ENCODE results near the gene SLC12A8. TPM values are rescaled to one million over a fixed set of nuclear protein-coding genes. Genes with fewer than 3 reads are reported as not detected.
"Not testable (repeated sequence)": the region's sequence is repeated elsewhere in the genome, so short reads cannot be mapped to it uniquely, and the experiment has no call there.

SLC12A8 gene
- total RNA-seq, 1 donor from 2014 or later, result 9.2 TPM

GRCh38 chr3:125098611-125099291, 113.8 kb downstream of the SLC12A8 start:
- Mint-ChIP-seq H3K4me1 (ENCODE audit: low read depth) (no peaks in the 10 kb centered on the region), H3K27ac (no peak overlapping the region), H3K27me3 (no peaks in the 10 kb centered on the region), H3K36me3 (ENCODE audit: insufficient read depth) (peaks cover 2% of the 10 kb centered on the region), H3K9me3 (ENCODE audit: low read depth) (no peaks in the 10 kb centered on the region), H3K4me3 (ENCODE audit: low read depth) (no peak overlapping the region)
- DNase-seq (ENCODE audit: low spot score, unreplicated experiment), result no peak
- no peak for TF ChIP-seq CTCF (IDR thresholded peaks at IDR 0.05; ENCODE audit: unreplicated experiment)

- H3K27ac Mint-ChIP-seq, result no peak overlapping the region
- H3K36me3 Mint-ChIP-seq (ENCODE audit: insufficient read depth), result peaks cover 5% of the 10 kb centered on the region
- H3K4me3 Mint-ChIP-seq (ENCODE audit: low read depth), result no peak overlapping the region
- DNase-seq (ENCODE audit: low spot score, unreplicated experiment), result no peak
- no peaks in the 10 kb centered on the region for H3K9me3 Mint-ChIP-seq (ENCODE audit: low read depth)
- TF ChIP-seq CTCF (IDR thresholded peaks at IDR 0.05; ENCODE audit: unreplicated experiment), result no peak
- no peaks in the 10 kb centered on the region for H3K4me1 Mint-ChIP-seq (ENCODE audit: low read depth)
- H3K27me3 Mint-ChIP-seq, result no peaks in the 10 kb centered on the region
Observed at GRCh38 chr3:125090649-125091048, 121.9 kb downstream of the SLC12A8 start.

GRCh38 chr3:125087768-125088391, 124.7 kb downstream of the SLC12A8 start:
- no peak for DNase-seq (ENCODE audit: low spot score, unreplicated experiment)
- no peak for TF ChIP-seq CTCF (IDR thresholded peaks at IDR 0.05; ENCODE audit: unreplicated experiment)
- no peak overlapping the region for H3K27ac Mint-ChIP-seq
- H3K27me3 Mint-ChIP-seq, result no peaks in the 10 kb centered on the region
- no peak overlapping the region for H3K4me3 Mint-ChIP-seq (ENCODE audit: low read depth)
- H3K9me3 Mint-ChIP-seq (ENCODE audit: low read depth), result no peaks in the 10 kb centered on the region
- H3K36me3 Mint-ChIP-seq (ENCODE audit: insufficient read depth), result peaks cover 5% of the 10 kb centered on the region
- H3K4me1 Mint-ChIP-seq (ENCODE audit: low read depth), result no peaks in the 10 kb centered on the region

GRCh38 chr3:125085166-125085565, 127.4 kb downstream of the SLC12A8 start:
- H3K4me3 Mint-ChIP-seq (ENCODE audit: low read depth), result no peak overlapping the region
- H3K36me3 Mint-ChIP-seq (ENCODE audit: insufficient read depth), result peaks cover 4% of the 10 kb centered on the region
- DNase-seq (ENCODE audit: low spot score, unreplicated experiment), result no peak
- H3K4me1 Mint-ChIP-seq (ENCODE audit: low read depth), result no peaks in the 10 kb centered on the region
- no peaks in the 10 kb centered on the region for H3K9me3 Mint-ChIP-seq (ENCODE audit: low read depth)
- H3K27me3 Mint-ChIP-seq, result no peaks in the 10 kb centered on the region
- H3K27ac Mint-ChIP-seq, result no peak overlapping the region
- no peak for TF ChIP-seq CTCF (IDR thresholded peaks at IDR 0.05; ENCODE audit: unreplicated experiment)

GRCh38 chr3:125083776-125084175, 128.8 kb downstream of the SLC12A8 start:
- TF ChIP-seq CTCF (IDR thresholded peaks at IDR 0.05; ENCODE audit: unreplicated experiment), result no peak

GRCh38 chr3:125082339-125082738, 130.2 kb downstream of the SLC12A8 start:
- H3K9me3 Mint-ChIP-seq (ENCODE audit: low read depth); H3K4me3 Mint-ChIP-seq (ENCODE audit: low read depth); H3K4me1 Mint-ChIP-seq (ENCODE audit: low read depth); H3K27ac Mint-ChIP-seq; H3K36me3 Mint-ChIP-seq (ENCODE audit: insufficient read depth); DNase-seq (ENCODE audit: low spot score, unreplicated experiment); H3K27me3 Mint-ChIP-seq: not testable (repeated sequence)

More at GRCh38 chr3:125083776-125084175, 128.8 kb downstream of the SLC12A8 start:
- Mint-ChIP-seq H3K36me3 (ENCODE audit: insufficient read depth) (peaks cover 4% of the 10 kb centered on the region), H3K27ac (no peak overlapping the region), H3K9me3 (ENCODE audit: low read depth) (no peaks in the 10 kb centered on the region), H3K27me3 (no peaks in the 10 kb centered on the region), H3K4me3 (ENCODE audit: low read depth) (no peak overlapping the region), H3K4me1 (ENCODE audit: low read depth) (no peaks in the 10 kb centered on the region)
- DNase-seq (ENCODE audit: low spot score, unreplicated experiment), result no peak
